Keratinocyte (primary cell): ENCODE results near the gene STEEP1. TPM values are rescaled to one million over a fixed set of nuclear protein-coding genes. Genes with fewer than 3 reads are reported as not detected.

Experiments
- DNase-seq: peaks from one replicate; pipeline ENCODE4 v3.0.0-alpha.2; 2011; ENCODE audit warnings: low read depth, missing footprints, low spot score
- FAIRE-seq: peaks from 2 replicates; lab custom pipeline; 2011; peaks lifted over from hg19 to GRCh38; lab: Jason Lieb, UNC
- H2AFZ ChIP-seq: 2 replicates; pipeline ENCODE4 v1.6.0; 2012; ENCODE audit warnings: low read length, control low read depth, inconsistent platforms; ENCODE audit not compliant: control insufficient read depth
- H3K27ac ChIP-seq: 2 replicates; pipeline ENCODE4 v1.5.1; 2011; ENCODE audit warnings: low read length; ENCODE audit not compliant: control insufficient read depth, insufficient read depth
- H3K27me3 ChIP-seq: 3 replicates; pipeline ENCODE4 v1.6.0; 2011; ENCODE audit warnings: low read length; ENCODE audit not compliant: control insufficient read depth, insufficient read depth; ENCODE audit errors: extremely low read depth
- H3K36me3 ChIP-seq, 2 experiments: 2 replicates in 1 of 2; 3 replicates in 1 of 2; pipeline ENCODE4 v1.5.1; 2011; ENCODE audit warnings: low read length in 2 of 2, mild to moderate bottlenecking in 1 of 2; ENCODE audit not compliant: control insufficient read depth in 2 of 2, insufficient read depth in 2 of 2; ENCODE audit errors: extremely low read depth in 1 of 2
- H3K4me1 ChIP-seq: 3 replicates; pipeline ENCODE4 v1.5.1; 2011; ENCODE audit warnings: low read length; ENCODE audit not compliant: control insufficient read depth, insufficient read depth; ENCODE audit errors: extremely low read depth
- H3K4me2 ChIP-seq: 3 replicates; pipeline ENCODE4 v1.6.0; 2011; ENCODE audit warnings: low read depth, low read length; ENCODE audit not compliant: control insufficient read depth, insufficient read depth; ENCODE audit errors: extremely low read depth
- H3K4me3 ChIP-seq, 3 experiments: fragments of 200-600 bp in 1 of 3; sonication (generic) in 1 of 3; 2 replicates in 2 of 3; 3 replicates in 1 of 3; pipeline ENCODE4 v1.5.1; 2011 to 2016; ENCODE audit warnings: low read length in 3 of 3, mild to moderate bottlenecking in 3 of 3, control low read depth in 2 of 3, inconsistent platforms in 1 of 3, low read depth in 1 of 3, mixed read lengths in 1 of 3, mixed run types in 1 of 3, moderate library complexity in 1 of 3; ENCODE audit not compliant: control insufficient read depth in 2 of 3, insufficient read depth in 2 of 3; ENCODE audit errors: extremely low read depth in 1 of 3
- H3K79me2 ChIP-seq: 2 replicates; pipeline ENCODE4 v1.6.0; 2012; ENCODE audit warnings: low read length; ENCODE audit not compliant: control insufficient read depth, insufficient read depth
- H3K9ac ChIP-seq: 3 replicates; pipeline ENCODE4 v1.6.0; 2011; ENCODE audit warnings: low read length; ENCODE audit not compliant: control insufficient read depth, insufficient read depth; ENCODE audit errors: extremely low read depth
- H3K9me1 ChIP-seq: 3 replicates; pipeline ENCODE4 v1.6.0; 2011; ENCODE audit warnings: low read length; ENCODE audit not compliant: control insufficient read depth, insufficient read depth; ENCODE audit errors: extremely low read depth
- H3K9me3 ChIP-seq: 2 replicates; pipeline ENCODE4 v1.5.1; 2012; ENCODE audit warnings: low read depth, low read length; ENCODE audit not compliant: control insufficient read depth
- H4K20me1 ChIP-seq: 3 replicates; pipeline ENCODE4 v1.6.0; 2011; ENCODE audit warnings: low read length; ENCODE audit not compliant: control insufficient read depth, insufficient read depth; ENCODE audit errors: extremely low read depth
- CTCF ChIP-seq, 3 experiments: IDR thresholded peaks in 1 of 3; conservative IDR thresholded peaks in 1 of 3; optimal IDR thresholded peaks in 1 of 3; 2 replicates in 2 of 3; 3 replicates in 1 of 3; pipeline versions ENCODE3 to v1.5.1; 2011; ENCODE audit warnings: low read length in 3 of 3, mild to moderate bottlenecking in 3 of 3, moderate library complexity in 2 of 3, control low read depth in 1 of 3, inconsistent platforms in 1 of 3; ENCODE audit not compliant: insufficient read depth in 2 of 3; ENCODE audit errors: extremely low read depth in 1 of 3
- EZH2 ChIP-seq: IDR thresholded peaks from one replicate; pipeline ENCODE4 v1.6.1; 2012; ENCODE audit warnings: inconsistent platforms, mild to moderate bottlenecking, low read length, moderate library complexity
- dilution Hi-C: fragments of 300-500 bp; cut with MboI; formaldehyde crosslinking; loops from one replicate; pipeline ENCODE4 v1.7.0; 2020; ENCODE audit warnings: low sequenced_read_pairs; ENCODE audit not compliant: extremely low pct_ligation_motif_present
- polyA plus RNA-seq, 5 experiments: library from polyadenylated mRNA; depleted of rRNA in 3 of 5; stranded (reverse) in 3 of 5; stranded (forward) in 1 of 5; unstranded in 1 of 5; fragments of >200 nt; gene quantifications; 1 replicate in 1 of 5; 2 replicates in 3 of 5; 3 replicates in 1 of 5; pipeline versions ENCODE4 v1.2.1 to v1.2.3, GENCODE V29; 2011 to 2012; ENCODE audit warnings: missing spikeins in 2 of 5, low read depth in 1 of 5, low replicate concordance in 1 of 5

Gene STEEP1
- polyA plus RNA-seq, 1 donor (not counting 4 experiments of a cell fraction or from before 2014, with no cell fraction given): 23.3 TPM

DNA sequence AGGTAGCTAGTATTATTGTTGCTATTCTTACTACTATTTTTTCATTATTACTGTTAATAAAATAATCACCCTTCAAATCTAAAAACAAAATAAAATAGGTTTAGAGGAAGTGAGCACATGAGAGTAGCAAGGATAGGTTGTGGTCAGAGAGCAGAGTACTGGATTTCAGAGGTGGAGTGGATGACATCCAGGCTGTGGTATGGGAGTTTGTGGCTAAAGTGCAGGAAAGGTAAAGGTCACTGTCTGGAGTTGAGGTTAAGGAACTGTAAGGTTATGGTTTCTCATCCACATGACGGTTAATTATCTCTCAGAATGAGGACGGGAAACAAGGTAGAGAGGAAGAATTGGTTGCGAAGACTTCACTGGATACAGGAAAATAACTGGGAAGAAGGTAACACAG, 27.7 kb downstream of the STEEP1 start:
- dilution Hi-C loops: no loop called here
- Histone ChIP-seq H3K4me1 (no peaks in the 10 kb centered on the region), H3K36me3 (no peaks in the 10 kb centered on the region), H4K20me1 (no peaks in the 10 kb centered on the region), H3K9me3 (no peaks in the 10 kb centered on the region), H3K27me3 (no peaks in the 10 kb centered on the region), H2AFZ (no peak overlapping the region), H3K4me2 (no peak overlapping the region), H3K27ac (no peak overlapping the region), H3K4me3 (no peak overlapping the region), H3K79me2 (no peaks in the 10 kb centered on the region), H3K9ac (no peak overlapping the region), H3K9me1 (no peaks in the 10 kb centered on the region)
- no peak for TF ChIP-seq EZH2
- no peak for TF ChIP-seq CTCF (optimal IDR thresholded peaks at IDR 0.05 in 1 of 3, IDR thresholded peaks at IDR 0.05 in 1 of 3, conservative IDR thresholded peaks at IDR 0.05 in 1 of 3; ENCODE audit: extremely low read depth in 1 of 3, insufficient read depth in 2 of 3, low read length in 3 of 3)
- DNase-seq (no peak), FAIRE-seq (no peak)

DNA sequence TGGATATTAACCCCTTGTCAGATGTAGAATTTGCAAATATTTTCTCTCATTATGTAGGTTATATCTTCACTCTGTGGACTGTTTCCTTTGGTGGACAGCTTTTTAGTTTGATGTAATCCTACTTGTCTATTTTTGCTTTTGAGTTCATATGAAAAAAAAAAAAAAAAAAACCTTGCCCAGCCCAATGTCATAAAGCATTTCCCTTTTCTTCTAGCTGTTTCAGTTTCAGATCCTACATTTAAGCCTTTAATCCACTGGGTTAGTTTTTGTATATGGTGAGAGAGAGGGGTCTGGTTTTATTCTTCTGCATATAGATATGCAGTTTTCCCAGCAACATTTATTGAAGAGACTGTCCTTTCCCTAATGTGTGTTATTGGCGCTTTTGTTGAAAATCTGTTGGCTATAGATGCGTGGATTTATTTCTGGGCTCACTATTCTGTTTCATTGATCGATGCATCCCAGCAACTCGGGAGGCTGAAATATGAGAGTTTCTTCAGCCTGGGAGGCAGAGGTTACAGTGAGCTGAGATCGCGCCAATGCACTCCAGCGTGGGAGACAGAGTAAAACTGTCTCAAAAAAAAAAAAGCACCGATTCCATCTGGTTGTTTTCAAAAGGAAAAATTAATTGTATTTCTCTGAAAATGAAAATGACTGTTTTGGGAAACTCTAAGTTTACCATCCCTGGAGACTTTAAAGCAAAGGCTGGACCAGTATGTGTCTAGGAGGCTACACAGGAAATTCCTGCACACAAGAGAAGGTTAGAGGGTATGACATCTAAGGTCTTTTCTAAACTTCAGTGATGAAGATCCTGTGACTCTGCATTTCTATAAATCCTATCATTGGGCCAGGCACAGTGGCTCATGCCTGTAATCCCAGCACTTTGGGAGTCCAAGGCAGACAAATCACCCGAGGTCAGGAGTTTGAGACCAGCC, 35.6 kb downstream of the STEEP1 start:
- Histone ChIP-seq H3K4me2 (no peak overlapping the region), H3K36me3 (no peaks in the 10 kb centered on the region), H3K9me3 (no peaks in the 10 kb centered on the region), H3K4me1 (no peaks in the 10 kb centered on the region), H3K27ac (no peak overlapping the region), H3K4me3 (no peak overlapping the region), H2AFZ (no peak overlapping the region), H3K9ac (no peak overlapping the region), H3K9me1 (no peaks in the 10 kb centered on the region), H3K27me3 (no peaks in the 10 kb centered on the region), H3K79me2 (no peaks in the 10 kb centered on the region), H4K20me1 (no peaks in the 10 kb centered on the region)
- DNase-seq: no peak
- TF ChIP-seq CTCF (optimal IDR thresholded peaks at IDR 0.05 in 1 of 3, IDR thresholded peaks at IDR 0.05 in 1 of 3, conservative IDR thresholded peaks at IDR 0.05 in 1 of 3; ENCODE audit: extremely low read depth in 1 of 3, insufficient read depth in 2 of 3, low read length in 3 of 3): no peak
- FAIRE-seq: no peak
- dilution Hi-C loops: no loop called here
